ENCODE data around the gene MALAT1.
A peak's percentile ranks its signal among the peaks of the same experiment; 100 is the strongest.
"Not testable (repeated sequence)": the region's sequence is repeated elsewhere in the genome, so short reads cannot be mapped to it uniquely, and the experiment has no call there.

The MALAT1 gene

DNA sequence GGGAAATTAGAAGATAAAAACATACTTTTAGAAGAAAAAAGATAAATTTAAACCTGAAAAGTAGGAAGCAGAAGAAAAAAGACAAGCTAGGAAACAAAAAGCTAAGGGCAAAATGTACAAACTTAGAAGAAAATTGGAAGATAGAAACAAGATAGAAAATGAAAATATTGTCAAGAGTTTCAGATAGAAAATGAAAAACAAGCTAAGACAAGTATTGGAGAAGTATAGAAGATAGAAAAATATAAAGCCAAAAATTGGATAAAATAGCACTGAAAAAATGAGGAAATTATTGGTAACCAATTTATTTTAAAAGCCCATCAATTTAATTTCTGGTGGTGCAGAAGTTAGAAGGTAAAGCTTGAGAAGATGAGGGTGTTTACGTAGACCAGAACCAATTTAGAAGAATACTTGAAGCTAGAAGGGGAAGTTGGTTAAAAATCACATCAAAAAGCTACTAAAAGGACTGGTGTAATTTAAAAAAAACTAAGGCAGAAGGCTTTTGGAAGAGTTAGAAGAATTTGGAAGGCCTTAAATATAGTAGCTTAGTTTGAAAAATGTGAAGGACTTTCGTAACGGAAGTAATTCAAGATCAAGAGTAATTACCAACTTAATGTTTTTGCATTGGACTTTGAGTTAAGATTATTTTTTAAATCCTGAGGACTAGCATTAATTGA lies 1.0 kb downstream of the MALAT1 start:
- peak; percentile 50 for DNase-seq

DNA sequence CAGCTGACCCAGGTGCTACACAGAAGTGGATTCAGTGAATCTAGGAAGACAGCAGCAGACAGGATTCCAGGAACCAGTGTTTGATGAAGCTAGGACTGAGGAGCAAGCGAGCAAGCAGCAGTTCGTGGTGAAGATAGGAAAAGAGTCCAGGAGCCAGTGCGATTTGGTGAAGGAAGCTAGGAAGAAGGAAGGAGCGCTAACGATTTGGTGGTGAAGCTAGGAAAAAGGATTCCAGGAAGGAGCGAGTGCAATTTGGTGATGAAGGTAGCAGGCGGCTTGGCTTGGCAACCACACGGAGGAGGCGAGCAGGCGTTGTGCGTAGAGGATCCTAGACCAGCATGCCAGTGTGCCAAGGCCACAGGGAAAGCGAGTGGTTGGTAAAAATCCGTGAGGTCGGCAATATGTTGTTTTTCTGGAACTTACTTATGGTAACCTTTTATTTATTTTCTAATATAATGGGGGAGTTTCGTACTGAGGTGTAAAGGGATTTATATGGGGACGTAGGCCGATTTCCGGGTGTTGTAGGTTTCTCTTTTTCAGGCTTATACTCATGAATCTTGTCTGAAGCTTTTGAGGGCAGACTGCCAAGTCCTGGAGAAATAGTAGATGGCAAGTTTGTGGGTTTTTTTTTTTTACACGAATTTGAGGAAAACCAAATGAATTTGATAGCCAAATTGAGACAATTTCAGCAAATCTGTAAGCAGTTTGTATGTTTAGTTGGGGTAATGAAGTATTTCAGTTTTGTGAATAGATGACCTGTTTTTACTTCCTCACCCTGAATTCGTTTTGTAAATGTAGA lies 1.7 kb downstream of the MALAT1 start:
- DNase-seq: peak; percentile 64

- DNase-seq: no peak
Measured at GRCh38 chr11:65501186-65501471, 2.3 kb downstream of the MALAT1 start.

DNA sequence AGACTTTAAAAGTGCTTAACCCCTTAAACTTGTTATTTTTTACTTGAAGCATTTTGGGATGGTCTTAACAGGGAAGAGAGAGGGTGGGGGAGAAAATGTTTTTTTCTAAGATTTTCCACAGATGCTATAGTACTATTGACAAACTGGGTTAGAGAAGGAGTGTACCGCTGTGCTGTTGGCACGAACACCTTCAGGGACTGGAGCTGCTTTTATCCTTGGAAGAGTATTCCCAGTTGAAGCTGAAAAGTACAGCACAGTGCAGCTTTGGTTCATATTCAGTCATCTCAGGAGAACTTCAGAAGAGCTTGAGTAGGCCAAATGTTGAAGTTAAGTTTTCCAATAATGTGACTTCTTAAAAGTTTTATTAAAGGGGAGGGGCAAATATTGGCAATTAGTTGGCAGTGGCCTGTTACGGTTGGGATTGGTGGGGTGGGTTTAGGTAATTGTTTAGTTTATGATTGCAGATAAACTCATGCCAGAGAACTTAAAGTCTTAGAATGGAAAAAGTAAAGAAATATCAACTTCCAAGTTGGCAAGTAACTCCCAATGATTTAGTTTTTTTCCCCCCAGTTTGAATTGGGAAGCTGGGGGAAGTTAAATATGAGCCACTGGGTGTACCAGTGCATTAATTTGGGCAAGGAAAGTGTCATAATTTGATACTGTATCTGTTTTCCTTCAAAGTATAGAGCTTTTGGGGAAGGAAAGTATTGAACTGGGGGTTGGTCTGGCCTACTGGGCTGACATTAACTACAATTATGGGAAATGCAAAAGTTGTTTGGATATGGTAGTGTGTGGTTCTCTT lies 2.8 kb downstream of the MALAT1 start:
- peak; percentile 51 for DNase-seq

DNA sequence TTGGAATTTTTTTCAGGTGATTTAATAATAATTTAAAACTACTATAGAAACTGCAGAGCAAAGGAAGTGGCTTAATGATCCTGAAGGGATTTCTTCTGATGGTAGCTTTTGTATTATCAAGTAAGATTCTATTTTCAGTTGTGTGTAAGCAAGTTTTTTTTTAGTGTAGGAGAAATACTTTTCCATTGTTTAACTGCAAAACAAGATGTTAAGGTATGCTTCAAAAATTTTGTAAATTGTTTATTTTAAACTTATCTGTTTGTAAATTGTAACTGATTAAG lies 3.4 kb downstream of the MALAT1 start:
- no peak for DNase-seq

GRCh38 chr11:65502555-65503367 lies 3.9 kb downstream of the MALAT1 start:
- peak; percentile 60 for DNase-seq

DNA sequence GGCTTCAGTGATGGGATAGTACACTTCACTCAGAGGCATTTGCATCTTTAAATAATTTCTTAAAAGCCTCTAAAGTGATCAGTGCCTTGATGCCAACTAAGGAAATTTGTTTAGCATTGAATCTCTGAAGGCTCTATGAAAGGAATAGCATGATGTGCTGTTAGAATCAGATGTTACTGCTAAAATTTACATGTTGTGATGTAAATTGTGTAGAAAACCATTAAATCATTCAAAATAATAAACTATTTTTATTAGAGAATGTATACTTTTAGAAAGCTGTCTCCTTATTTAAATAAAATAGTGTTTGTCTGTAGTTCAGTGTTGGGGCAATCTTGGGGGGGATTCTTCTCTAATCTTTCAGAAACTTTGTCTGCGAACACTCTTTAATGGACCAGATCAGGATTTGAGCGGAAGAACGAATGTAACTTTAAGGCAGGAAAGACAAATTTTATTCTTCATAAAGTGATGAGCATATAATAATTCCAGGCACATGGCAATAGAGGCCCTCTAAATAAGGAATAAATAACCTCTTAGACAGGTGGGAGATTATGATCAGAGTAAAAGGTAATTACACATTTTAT lies 4.6 kb downstream of the MALAT1 start:
- no peak for DNase-seq

- peak; percentile 66 for DNase-seq
Measured at GRCh38 chr11:65503949-65504673, 5.3 kb downstream of the MALAT1 start.

- DNase-seq: peak; percentile 37
Measured at GRCh38 chr11:65504674-65505465, 6.0 kb downstream of the MALAT1 start.

DNA sequence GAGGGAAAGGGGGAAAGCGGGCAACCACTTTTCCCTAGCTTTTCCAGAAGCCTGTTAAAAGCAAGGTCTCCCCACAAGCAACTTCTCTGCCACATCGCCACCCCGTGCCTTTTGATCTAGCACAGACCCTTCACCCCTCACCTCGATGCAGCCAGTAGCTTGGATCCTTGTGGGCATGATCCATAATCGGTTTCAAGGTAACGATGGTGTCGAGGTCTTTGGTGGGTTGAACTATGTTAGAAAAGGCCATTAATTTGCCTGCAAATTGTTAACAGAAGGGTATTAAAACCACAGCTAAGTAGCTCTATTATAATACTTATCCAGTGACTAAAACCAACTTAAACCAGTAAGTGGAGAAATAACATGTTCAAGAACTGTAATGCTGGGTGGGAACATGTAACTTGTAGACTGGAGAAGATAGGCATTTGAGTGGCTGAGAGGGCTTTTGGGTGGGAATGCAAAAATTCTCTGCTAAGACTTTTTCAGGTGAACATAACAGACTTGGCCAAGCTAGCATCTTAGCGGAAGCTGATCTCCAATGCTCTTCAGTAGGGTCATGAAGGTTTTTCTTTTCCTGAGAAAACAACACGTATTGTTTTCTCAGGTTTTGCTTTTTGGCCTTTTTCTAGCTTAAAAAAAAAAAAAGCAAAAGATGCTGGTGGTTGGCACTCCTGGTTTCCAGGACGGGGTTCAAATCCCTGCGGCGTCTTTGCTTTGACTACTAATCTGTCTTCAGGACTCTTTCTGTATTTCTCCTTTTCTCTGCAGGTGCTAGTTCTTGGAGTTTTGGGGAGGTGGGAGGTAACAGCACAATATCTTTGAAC lies 6.8 kb downstream of the MALAT1 start:
- peak; percentile 28 for DNase-seq

DNA sequence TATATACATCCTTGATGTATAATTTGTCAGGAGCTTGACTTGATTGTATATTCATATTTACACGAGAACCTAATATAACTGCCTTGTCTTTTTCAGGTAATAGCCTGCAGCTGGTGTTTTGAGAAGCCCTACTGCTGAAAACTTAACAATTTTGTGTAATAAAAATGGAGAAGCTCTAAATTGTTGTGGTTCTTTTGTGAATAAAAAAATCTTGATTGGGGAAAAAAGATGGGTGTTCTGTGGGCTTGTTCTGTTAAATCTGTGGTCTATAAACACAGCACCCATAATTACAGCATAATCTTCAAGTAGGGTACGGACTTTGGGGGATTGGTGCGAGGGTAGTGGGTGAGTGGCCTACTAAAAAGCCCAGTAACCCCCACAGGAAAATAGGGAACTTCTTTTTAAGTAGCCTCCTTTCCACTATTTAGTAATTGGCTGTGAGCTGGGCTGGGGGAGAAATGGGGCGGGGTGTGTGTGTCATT lies 7.5 kb downstream of the MALAT1 start:
- DNase-seq: no peak

DNA sequence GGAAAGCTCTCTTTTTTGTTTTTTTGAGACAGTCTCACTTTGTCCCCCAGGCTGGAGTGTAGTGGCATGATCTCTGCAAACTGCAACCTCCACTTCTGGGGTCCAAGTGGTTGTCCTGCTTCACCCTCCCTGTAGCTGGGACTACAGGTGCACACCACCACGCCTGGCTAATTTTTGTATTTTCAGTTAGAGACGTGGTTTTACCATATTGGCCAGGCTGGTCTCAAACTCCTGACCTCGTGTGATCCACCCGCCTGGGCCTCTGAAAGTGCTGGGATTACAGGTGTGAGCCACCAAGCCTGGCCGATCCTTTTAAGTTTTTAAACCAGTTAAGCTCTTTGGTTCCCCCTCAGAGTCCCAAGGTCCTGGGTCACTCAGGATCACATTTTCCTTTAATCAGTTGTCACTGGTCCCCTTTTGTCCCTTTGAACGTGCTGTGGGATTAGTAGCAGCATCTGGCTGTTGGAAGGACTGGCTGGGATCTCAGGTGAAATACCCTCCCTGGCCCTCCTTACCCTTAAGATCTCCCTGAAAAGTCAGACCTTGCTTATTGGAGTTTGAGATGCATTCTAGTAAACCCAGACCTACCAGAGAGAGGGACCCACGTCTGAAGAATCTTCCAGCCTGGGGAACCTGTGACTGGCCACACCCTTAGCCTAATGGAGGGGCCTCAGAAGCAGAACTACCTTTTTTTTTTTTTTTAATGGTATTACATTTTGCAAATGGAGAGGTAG lies 8.1 kb downstream of the MALAT1 start:
- no peak for DNase-seq

- not testable (repeated sequence) for DNase-seq
Measured at GRCh38 chr11:65512311-65512710, 13.5 kb downstream of the MALAT1 start.

- DNase-seq: no peak
Measured at GRCh38 chr11:65516135-65516968, 17.5 kb downstream of the MALAT1 start.

DNA sequence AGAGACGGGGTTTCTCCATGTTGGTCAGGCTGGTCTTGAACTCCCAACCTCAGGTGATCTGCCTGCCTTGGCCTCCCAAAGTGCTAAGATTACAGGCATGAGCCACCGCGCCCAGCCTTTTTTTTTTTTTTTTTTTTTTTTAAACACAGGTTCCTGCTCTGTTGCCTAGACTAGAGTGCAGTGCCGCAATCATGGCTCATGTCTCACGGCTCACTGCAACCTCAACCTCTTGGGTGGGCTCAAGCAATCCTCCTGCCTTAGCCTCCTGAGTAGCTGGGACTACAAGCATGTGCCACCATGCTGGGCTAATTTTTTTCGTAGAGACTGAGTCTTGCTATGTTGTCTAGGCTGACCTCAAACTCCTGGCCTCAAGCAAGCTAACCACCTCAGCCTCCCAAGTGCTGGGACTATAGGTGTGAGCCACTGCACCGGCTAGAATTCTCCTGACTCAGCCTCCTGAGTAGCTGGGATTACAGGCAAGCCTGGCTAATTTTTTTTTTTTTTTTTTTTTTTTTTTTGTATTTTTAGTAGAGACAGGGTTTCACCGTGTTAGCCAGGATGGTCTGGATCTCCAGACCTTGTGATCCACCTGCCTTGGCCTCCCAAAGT lies 20.2 kb downstream of the MALAT1 start:
- not testable (repeated sequence) for DNase-seq

GRCh38 chr11:65521777-65522521 lies 23.1 kb downstream of the MALAT1 start:
- DNase-seq: not testable (repeated sequence)

Measured in fibroblast of skin of right quadriceps (primary cell).